ENCODE data around the gene PRPF6. TPM values are rescaled to one million over a fixed set of nuclear protein-coding genes. Genes with fewer than 3 reads are reported as not detected.
A peak's percentile ranks its signal among the peaks of the same experiment; 100 is the strongest.

The PRPF6 gene
- total and polyA plus RNA-seq, 2 of the 13 experiments (the other 11 are each of a cell fraction or from before 2014, with no cell fraction given): 63.7 to 101 TPM

GRCh38 chr20:64065062-64065973 is 84.4 kb downstream of the PRPF6 start (continued):
- TF ChIP-seq PATZ1 (CRISPR knock-in tag; IDR thresholded peaks at IDR 0.05) (peak; percentile 90), ZNF775 (CRISPR knock-in tag; IDR thresholded peaks at IDR 0.05; ENCODE audit: borderline replicate concordance) (peak; percentile 63; the same call in 1 of the 2 replicates), ZFP82 (CRISPR knock-in tag; IDR thresholded peaks at IDR 0.05; ENCODE audit: borderline replicate concordance) (no peak), MIER3 (CRISPR knock-in tag; IDR thresholded peaks at IDR 0.05; ENCODE audit: borderline replicate concordance) (peak; percentile 42; the same call in 1 of the 2 replicates), ZNF335 (CRISPR knock-in tag; IDR thresholded peaks at IDR 0.05) (0 out of 2 replicates have a peak, but pooled peaks have one; percentile 55), BATF2 (CRISPR knock-in tag; IDR thresholded peaks at IDR 0.05) (peak; percentile 84; the same call in 1 of the 2 replicates), ZBTB40 (IDR thresholded peaks at IDR 0.05) (no peak), ZBTB40 (CRISPR knock-in tag; IDR thresholded peaks at IDR 0.05) (peak; percentile 49; the same call in 1 of the 2 replicates), ZNF124 (CRISPR knock-in tag; IDR thresholded peaks at IDR 0.05) (peak; percentile 46)
- TF ChIP-seq, protein P1, sequence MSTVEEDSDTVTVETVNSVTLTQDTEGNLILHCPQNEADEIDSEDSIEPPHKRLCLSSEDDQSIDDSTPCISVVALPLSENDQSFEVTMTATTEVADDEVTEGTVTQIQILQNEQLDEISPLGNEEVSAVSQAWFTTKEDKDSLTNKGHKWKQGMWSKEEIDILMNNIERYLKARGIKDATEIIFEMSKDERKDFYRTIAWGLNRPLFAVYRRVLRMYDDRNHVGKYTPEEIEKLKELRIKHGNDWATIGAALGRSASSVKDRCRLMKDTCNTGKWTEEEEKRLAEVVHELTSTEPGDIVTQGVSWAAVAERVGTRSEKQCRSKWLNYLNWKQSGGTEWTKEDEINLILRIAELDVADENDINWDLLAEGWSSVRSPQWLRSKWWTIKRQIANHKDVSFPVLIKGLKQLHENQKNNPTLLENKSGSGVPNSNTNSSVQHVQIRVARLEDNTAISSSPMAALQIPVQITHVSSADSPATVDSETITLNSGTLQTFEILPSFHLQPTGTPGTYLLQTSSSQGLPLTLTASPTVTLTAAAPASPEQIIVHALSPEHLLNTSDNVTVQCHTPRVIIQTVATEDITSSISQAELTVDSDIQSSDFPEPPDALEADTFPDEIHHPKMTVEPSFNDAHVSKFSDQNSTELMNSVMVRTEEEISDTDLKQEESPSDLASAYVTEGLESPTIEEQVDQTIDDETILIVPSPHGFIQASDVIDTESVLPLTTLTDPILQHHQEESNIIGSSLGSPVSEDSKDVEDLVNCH (CRISPR knock-in tag; IDR thresholded peaks at IDR 0.05): 0 out of 2 replicates have a peak, but pooled peaks have one; percentile 83
- TF ChIP-seq, protein P2, sequence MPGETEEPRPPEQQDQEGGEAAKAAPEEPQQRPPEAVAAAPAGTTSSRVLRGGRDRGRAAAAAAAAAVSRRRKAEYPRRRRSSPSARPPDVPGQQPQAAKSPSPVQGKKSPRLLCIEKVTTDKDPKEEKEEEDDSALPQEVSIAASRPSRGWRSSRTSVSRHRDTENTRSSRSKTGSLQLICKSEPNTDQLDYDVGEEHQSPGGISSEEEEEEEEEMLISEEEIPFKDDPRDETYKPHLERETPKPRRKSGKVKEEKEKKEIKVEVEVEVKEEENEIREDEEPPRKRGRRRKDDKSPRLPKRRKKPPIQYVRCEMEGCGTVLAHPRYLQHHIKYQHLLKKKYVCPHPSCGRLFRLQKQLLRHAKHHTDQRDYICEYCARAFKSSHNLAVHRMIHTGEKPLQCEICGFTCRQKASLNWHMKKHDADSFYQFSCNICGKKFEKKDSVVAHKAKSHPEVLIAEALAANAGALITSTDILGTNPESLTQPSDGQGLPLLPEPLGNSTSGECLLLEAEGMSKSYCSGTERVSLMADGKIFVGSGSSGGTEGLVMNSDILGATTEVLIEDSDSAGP (CRISPR knock-in tag; IDR thresholded peaks at IDR 0.05; ENCODE audit: borderline replicate concordance): peak; percentile 53

Data from HepG2 (cell line).